ENCODE measurements around the gene VKORC1L1.
"Not testable (repeated sequence)": the region's sequence is repeated elsewhere in the genome, so short reads cannot be mapped to it uniquely, and the experiment has no call there.

Gene VKORC1L1

GRCh38 chr7:65872776-65873581 is at the start of gene VKORC1L1:
VKORC1L1 (plus strand) TSS chr7:65873074; CDS start chr7:65873372, 298 bp downstream.
- FAIRE-seq = no peak

DNA sequence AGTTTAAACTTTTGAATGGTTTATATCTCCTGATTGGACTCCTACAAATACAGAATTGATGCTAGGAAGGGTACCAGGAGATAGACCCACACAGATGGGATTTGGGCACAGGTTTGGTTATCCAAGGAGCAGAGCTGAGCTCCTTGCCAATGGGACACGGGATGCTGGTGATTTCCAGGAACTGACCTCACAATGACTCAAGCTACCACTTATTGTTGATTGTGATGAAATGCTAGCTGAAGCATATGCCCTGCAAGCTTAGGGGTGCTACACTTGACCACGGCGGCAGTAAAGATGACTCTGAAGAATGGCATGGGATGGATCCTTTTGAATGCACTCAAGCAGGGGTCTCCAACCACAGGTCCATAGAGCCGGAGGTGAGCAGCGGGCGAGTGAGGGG is 45.5 kb upstream of the VKORC1L1 start:
- FAIRE-seq = no peak

- no peak for FAIRE-seq
Measured at GRCh38 chr7:65832281-65832680, 40.6 kb upstream of the VKORC1L1 start.

GRCh38 chr7:65836684-65837083 is 36.2 kb upstream of the VKORC1L1 start:
- FAIRE-seq = not testable (repeated sequence)

GRCh38 chr7:65837541-65837956 is 35.3 kb upstream of the VKORC1L1 start:
- not testable (repeated sequence) for FAIRE-seq

GRCh38 chr7:65839846-65840245 is 33.0 kb upstream of the VKORC1L1 start:
- no peak for FAIRE-seq

GRCh38 chr7:65840446-65840845 is 32.4 kb upstream of the VKORC1L1 start:
- FAIRE-seq = no peak

GRCh38 chr7:65843616-65844015 is 29.3 kb upstream of the VKORC1L1 start:
- FAIRE-seq = not testable (repeated sequence)

- no peak for FAIRE-seq
Measured at GRCh38 chr7:65846008-65846570, 26.8 kb upstream of the VKORC1L1 start.

GRCh38 chr7:65853426-65853825 is 19.4 kb upstream of the VKORC1L1 start:
- FAIRE-seq = not testable (repeated sequence)

DNA sequence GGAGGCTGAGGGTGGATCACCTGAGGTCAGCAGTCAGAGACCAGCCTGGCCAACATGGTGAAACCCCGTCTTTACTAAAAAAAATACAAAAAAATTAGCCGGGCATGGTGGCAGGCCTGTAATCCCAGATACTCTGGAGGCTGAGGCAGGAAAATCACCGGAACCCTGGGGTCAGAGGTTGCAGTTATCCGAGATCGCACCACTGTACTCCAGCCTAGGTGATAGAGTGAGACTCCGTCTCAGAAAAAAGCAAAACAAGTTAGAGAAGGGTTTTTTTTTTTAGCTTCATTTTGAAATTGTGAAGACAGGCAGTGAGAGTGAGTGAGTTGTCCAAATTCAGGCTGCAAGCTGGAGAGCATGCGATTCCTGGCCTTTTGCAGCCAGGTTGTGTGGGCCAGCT is 19.0 kb upstream of the VKORC1L1 start:
- FAIRE-seq = not testable (repeated sequence)

GRCh38 chr7:65857321-65857894 is 15.5 kb upstream of the VKORC1L1 start:
- FAIRE-seq = not testable (repeated sequence)

DNA sequence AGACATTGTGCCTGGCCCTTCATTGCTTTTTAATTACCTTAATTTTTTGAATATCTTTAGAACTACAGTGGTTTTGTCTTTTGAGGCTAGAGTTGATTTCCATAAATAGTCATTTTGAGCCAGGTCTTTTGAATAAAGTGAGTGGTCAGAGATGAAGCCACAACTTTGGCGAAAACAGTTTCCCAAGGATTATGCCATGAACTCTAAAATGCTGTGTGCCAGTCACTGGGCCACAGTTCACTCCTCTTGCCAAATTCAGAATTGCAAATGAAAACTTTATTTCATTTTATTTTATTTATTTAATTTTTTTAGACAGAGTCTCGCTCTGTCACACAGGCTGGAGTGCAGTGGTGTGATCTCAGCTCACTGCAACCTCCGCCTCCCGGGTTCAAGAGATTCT is 14.2 kb upstream of the VKORC1L1 start:
- FAIRE-seq = not testable (repeated sequence)

- not testable (repeated sequence) for FAIRE-seq
Measured at GRCh38 chr7:65866244-65866643, 6.6 kb upstream of the VKORC1L1 start.

- not testable (repeated sequence) for FAIRE-seq
Measured at GRCh38 chr7:65867681-65868080, 5.2 kb upstream of the VKORC1L1 start.

DNA sequence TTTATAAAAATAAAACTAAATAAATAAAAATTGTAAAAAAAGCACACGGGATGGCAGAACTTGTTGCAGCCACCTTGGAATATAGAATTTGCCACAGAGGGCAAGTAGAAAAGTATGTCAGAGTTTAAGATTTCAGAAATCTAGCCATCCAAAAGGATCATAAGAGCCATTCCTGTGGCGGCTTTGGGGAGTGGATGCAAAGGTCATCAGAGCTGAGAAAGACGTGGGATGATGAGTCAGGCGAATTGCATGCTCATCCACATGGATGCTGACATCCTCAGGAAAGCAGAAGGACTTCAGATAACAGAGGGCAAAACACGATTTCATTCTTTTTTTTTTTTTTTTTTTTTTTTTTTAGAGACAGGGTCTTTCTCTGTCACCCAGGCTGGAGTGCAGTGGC is 3.6 kb upstream of the VKORC1L1 start:
- not testable (repeated sequence) for FAIRE-seq

DNA sequence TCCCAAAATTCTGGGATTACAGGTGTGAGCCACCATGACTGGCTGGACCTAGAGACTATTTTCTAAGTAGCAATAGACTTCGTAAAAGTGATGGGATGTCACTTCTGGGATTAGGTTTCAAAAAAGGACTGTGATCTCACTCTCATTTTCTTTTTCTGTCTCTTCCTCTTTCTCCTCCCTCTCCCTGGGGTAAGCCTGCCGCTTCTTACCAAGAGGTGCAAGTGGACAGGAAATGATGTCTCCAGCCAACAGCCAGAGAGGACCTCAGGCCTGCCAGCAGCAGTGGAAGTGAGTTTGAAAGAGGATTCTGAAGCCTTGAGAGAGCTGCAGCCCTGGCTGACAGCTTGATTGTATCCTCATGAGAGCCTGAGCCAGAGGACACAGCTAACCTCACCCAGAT is 1.4 kb upstream of the VKORC1L1 start:
- not testable (repeated sequence) for FAIRE-seq

DNA sequence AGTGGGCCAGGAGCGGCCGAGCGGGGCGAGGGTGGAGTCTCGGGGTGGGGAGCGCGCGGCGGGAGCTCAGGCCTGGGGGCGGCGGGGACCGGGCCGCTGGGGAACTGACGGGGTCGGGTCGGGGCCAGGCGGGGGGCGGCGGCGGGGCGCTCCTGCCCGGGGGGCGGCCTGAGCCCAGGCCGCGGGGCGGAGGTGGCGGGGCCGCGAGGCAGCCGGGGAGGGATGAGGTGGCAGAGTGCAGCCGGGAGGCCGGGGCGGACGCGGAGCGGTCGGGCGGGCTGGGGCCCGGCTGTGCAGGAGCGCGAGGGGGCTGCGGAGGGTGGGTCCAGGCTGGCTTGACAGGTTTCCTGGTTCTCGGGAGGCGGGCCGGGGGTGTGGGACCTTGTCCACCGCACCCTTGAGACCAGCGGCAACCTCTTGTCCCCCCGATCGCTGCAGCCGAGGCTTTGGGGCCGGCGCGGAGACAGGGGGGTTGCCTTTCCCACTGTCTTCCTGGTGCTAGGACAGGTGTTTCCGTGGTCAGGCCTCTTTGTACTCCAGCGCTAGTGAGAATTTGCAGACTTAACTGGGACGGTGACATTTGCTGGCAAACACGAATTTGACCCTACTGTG is 814 bp downstream of the VKORC1L1 start:
- FAIRE-seq = not testable (repeated sequence)

GRCh38 chr7:65875715-65876114 is 2.8 kb downstream of the VKORC1L1 start:
- not testable (repeated sequence) for FAIRE-seq

- FAIRE-seq = not testable (repeated sequence)
Measured at GRCh38 chr7:65879292-65880153, 6.6 kb downstream of the VKORC1L1 start.

- not testable (repeated sequence) for FAIRE-seq
Measured at GRCh38 chr7:65880242-65880641, 7.4 kb downstream of the VKORC1L1 start.

DNA sequence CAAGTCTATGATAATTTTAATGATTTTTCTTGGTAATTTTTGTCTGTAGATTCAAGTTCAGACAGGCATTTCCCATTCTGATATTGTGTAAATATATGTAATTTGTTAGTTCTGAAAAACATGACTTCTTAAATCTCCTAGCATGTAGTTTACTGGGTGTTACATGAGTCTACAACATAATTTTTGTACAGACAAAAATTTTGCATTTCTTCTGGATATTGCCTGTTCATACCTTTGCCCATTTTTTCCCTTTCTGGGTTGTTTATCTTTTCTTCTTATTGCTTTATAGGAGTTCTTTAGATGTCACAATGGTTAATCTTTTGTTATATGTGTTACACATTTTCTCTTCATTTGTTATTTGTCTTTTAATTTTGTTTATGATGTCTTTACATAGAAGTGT is 12.1 kb downstream of the VKORC1L1 start:
- FAIRE-seq = not testable (repeated sequence)
